GM18873 (cell line): ENCODE measurements around the gene CCBE1.
A peak's percentile ranks its signal among the peaks of the same experiment; 100 is the strongest.

ENCODE experiments used
- ATAC-seq: cut with Tn5 transposase; IDR thresholded peaks from one replicate; pipeline ENCODE4 v1.9.1; 2021; ENCODE audit warnings: mild to moderate bottlenecking, moderate library complexity, moderate number of reproducible peaks; ENCODE audit not compliant: unreplicated experiment, low FRiP score

The CCBE1 gene

DNA sequence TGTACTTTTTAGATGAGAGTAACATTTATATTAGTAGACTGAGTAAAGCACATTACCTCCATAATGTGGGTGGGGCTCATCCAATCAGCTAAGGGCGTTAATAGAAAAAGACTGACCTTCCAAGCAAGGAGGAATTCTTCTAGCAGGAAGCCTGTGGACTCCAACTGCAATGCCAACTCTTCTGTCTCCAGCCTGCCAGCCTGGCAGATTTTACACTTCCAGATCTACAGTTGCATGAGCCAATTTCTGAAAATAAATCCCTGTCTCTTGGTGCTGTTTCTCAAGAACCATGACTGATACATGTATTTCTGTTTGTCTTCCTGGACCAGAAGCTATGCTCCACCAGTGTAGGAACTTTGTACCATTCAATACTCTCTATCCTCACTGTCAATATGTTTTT, 269.2 kb downstream of the CCBE1 start:
- no peak for ATAC-seq

DNA sequence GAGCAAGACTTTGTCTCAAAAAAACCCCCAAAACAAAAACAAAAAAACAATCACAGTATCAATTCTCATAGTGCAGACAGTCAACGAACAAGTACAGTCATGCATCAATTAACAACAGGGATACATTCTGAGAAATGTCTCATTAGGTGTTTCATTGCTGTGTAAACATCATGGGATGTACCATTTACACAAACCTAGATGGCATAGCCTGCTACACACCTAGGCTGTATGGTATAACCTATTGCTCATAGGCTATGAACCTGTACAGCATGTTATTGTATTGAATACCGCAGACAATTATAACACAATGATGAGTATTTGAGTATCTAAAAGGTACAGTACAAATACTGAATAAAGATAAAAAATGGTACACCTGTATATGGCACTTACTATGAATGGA, 270.4 kb downstream of the CCBE1 start:
- no peak for ATAC-seq

DNA sequence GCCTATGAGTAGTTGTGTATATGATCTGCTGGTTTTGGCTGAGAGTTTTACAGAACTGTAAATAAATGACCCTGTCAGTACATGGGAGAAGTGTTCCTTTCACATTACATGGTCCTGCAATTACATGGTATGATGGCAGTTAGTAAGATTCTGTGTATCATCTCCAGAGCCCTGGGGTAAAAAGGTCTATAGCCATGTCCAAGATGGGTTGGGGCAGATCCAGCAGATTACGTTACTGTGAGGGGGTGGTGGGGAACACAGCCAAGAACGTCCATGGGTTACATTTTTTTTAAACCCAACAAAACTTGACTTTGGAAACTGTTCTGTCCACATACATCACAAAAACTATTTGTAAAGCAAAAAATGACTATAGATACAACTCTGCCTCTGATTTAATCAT, 274.0 kb downstream of the CCBE1 start:
- ATAC-seq = no peak

DNA sequence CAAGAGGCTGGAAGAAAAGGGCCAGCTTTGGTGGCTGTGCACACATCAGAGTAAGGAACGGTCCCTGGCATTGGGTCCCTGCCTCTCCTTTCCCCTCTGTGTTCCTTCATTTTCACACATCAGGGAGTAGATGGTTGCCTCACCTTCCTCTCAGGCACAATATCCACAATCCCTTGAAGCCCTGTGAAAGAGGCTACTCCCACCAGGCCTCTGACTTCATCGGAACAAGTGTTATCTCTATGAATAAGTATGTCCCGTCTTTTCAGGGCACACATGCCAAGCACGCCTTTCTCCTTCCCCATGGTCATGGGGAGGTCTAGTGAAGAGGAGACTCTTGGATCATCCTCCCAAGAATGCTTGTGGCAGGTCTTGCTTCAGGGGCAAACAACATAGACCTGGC, 277.0 kb downstream of the CCBE1 start:
- ATAC-seq = no peak

DNA sequence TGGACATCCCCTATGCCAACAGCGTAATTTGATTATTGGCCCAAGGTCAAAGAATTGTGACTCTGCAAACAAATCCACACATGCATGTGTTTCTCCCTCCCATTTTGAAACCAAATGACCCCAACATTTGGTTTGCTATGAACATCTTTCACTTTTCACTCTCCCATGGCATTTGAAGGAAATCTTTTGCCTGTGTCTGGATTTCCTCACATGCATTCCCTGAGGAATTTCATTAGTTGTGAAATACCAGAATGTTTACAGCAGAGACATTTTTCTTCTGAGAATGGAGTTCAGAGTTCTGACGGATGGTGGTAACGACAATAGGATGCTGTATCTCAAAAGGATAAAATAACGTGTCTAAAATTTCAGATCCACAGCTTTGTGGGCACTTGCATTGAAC, 277.8 kb downstream of the CCBE1 start:
- no peak for ATAC-seq

DNA sequence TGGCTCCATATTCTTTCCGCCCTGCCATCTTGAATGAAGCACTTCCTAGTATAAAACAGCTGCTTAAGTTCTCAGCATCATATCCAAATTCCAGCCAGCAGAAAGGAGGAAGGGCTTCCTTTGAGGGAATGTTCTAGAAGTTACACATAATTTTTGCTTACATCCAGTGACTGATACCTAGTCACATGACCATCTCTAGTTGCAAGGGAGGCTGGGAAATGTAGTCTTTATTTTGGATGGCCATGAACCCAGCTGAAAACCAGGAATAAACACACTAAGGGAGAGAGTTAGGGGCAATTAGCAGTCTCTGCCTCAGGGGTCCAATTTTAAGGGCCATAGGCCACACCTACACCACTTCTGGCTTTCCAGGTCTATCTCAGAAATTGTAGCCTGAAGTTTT, 280.4 kb downstream of the CCBE1 start:
- no peak for ATAC-seq

DNA sequence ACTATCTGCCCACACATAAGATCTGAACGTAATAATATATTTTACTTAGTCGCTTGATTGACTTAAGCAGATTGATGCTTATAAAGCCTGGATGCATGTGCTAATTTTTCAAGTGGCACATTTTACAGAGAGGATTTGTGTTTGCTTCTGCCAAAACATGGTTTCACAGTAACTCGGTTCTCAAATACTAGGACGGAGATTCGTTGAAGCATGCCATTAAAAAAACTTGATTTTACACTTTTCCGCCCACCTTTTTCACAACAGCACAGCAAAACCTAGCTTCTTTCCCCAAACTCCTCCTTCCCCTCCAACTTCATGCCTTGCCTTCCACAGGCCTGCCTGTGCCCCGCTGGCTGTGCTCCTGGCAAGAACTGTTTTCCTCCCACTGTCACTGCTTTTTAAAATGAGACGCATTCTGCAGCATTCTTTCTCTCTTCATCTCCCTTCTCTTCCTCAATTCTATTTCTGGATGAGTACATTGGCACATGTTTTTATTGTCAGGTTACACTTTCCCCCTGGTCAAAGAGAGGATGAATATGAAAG, 283.0 kb downstream of the CCBE1 start:
- no peak for ATAC-seq

DNA sequence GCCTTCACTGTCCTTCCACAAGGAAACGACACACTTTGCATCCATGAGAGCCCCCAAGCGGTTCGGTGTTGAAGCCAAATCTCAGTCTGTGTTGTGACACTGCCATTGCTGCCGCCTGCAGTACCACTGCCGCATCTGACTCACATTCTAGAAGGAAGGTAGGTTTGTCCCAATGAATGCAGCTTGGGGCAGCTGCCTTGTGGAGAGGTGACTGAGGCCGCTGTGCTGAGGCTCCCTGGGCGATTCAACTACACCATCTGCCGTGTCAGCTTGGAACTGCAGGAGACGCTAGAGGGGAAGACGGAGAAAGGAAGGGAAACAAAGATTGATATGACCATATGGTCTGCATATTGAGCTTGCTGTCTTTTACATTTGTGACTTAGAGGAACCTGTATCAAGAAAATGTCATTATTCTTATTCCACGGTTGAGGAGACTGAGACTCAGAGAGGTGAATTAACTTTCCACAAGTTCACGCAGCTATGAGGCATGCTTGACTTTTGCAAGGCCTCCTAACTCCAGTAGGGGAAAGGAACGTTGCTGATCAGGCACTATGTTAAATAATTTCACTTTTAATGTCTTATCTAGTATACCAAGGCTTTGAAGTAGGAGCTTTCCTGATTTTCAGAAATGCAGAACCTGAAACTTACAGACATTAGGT, 294.7 kb downstream of the CCBE1 start:
- ATAC-seq = peak; percentile 93

DNA sequence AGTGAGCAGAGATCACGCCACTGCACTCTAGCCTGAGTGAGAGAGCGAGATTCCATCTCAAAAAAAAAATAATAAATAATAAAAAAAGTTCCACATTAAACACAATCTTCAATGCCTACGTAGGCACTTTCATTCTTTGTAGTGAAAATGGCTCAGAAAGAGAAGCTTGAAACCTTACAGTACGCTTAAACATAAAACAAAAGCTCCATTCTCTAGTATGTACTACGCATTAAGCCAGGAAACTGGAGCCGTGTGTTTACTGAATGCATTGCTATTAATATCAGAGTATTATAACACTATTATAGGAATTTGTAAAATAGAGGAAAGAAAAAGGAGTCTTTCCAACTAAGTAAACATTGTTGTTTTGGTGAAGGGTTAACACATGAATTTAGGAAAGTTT, 296.8 kb downstream of the CCBE1 start:
- no peak for ATAC-seq

DNA sequence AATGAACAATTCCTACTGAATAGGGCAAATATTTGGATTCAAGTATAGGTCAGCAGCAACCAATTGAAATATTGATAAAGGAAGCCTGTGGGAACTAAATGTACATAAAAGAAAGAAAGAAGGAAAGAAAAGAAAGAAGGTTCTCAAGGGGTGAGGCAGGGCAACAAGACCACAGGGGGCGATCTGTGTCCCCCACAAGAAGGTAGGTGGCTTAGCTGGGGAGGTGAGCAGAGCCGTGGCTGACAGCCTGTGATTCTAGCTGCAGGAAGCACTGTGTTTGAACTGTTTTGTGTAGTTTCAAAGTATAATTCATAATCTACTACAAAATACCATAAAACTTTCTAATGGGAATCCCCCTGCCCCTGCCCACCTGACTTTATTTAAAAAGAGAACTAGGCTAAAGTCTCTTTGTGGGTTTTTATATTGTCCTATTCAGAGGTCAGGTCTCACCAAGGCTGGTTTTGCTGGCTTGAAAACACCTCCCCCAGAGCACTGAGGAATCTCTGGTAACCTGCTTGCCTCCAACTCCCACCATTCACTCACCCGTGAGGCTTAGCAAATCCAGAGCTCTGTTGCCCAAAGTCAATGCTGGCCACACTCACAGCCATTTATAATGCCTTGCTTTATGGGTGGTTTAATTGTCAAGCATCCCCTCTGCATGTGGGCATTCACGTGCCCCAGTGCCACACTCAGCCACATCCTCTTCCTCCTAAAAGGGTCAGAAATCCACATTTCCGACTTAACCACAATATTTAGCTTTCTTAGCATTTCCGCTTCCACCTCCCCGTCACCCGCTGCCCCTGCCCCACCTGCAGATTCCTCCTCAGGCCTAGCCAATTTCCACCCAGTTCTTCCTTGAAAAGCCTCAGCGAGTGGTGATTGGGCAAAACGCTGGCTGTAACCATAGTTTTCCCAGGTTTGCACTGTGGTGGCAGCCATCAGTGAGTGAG, 301.7 kb downstream of the CCBE1 start:
- no peak for ATAC-seq

DNA sequence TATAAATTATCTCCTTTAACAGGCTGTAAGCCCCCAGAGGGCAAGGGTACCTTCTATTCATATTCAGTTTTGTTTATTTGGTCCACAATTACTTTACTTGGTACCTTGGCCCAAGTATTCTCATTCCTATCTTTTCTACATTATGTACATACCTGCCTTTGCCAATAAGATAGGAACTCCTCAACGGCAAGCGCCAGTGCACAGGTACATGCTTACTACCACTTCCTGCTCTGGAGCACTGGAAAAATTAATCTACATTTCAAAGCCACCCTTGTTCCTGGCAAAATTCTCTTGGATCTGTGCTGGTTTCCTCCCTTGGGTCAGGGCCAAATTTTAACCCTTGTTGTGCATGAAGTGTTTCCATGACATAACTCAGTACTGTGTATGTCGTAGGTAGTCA, 303.8 kb downstream of the CCBE1 start:
- ATAC-seq = no peak

DNA sequence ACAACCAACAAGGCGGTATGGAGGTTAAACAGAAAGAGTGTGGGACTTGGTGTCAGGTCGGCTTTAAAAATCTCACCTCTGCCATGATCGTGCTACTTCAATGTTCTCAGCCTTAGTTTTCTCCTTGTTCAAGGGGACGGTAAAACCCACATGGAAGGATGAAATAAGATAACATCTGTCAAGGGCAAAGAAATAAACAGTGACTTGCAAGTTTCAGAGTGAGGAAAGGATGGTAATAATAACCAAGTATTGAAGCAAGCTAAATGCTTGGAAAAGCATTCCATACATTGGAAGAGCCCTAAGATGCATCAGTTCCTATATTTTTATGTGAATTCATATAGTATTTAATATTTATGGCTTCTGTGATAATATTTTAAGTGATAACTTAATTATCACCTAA, 308.4 kb downstream of the CCBE1 start:
- ATAC-seq = no peak

DNA sequence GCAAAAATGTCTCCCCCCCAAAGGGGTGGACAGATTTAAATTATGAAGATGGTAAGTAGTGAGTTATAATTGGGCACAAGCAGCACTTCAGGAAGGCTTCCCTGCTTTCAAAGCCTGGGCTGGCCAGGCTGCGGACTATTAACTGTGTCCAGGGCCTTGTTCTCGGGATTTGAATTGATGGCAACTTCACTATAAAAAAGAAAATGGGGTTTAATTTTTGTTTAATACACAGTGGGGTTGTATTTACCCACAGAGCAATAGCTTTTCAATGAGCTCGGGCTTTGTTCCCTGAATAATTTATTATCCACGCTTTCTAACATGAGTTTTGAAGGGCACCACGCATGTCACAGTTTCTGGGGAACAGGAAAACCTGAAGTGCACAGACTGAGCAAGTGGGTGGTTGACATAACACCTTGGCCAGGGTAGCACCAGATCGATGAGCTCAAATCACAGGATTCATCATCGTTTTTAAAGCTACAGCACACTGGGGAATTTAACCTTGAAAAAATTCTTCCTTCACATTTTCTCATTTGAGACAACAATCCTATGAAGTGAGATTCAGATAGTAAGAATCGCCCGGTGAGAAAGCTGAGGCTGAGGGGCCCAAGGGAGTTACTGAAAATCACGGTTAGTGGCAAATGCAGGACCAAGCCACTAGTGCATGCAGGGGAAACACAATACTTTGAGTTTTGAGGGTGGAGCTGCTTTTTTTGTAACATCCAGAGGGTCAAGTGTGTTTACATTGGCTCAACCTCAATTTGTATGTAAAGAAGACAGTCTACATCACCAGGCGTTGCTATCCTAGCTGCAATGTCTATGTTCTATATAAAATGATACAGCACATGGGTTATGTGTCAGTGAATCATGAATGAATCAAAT, 309.3 kb downstream of the CCBE1 start:
- ATAC-seq = no peak

DNA sequence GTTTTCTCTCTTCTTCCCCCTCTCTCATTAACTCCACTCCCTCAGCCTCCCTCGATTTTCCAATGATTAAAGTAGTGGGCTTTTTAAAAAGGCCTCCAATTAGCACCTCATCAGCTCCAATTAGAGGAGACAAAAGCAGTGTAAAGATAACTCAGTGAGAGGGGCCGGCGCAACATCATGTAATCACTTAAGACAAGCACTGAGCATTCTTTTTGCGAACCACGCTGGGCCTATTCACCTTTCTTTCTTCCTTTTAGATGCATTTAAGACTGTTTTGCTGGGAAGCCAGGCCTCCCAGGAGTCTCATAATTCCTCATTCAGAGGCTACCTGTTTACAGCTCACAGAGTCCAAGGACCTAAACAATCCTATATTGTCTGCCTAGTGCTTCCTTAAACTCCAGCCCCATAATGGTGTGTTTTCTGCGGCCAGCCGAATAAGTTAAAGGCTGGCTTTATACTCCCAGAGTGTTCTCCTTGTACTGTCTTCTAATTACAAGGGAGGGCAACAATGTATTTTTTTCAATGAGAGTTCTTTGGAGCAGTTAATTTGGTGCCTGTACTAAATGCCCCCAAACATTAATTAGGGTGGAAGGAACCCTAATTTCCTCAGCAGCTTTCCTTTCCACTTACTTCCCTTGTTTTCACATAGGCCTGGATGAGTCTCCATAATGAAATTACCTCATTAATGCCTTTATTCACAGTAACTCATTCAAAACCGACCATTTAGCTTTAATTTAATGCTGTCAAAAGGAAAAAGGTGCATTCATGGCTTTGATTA, 310.1 kb downstream of the CCBE1 start:
- ATAC-seq = no peak

DNA sequence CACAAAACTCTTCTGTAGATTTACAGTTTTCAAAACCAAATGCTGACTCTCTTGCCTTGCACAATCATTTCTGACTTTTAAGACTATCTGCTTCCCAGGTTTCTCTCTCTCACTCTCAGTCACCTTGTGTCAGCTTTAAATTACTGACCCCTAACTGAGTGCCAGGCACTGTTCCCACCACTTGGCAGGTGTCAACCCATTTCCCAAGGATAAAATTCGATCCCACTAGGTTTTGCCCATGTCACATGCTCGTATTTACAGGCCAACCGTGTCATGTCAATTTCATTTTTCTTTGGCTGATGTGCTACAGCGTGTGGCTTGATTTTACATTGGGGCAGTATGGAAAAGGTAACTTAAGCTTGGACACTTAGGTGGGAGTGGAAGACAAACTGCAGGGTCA, 312.0 kb downstream of the CCBE1 start:
- no peak for ATAC-seq

DNA sequence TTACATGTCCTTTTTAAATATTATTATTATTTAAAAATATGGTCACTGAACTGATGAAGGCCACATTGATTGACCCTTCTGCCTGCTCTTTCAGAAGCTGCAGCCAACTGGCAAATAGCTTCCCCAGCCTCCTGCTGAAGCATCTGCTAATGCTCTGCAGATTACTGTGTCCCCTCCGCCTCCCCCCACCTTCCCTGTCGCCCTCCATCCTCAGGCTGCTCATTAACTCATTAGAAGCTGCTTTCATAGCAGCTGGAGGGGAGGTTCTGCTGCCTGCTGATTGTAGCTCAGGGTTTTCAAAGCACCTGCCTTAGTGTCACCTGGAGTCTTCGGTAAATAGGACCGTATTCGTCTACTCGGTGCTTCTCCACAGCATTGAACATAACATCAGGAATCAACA, 313.4 kb downstream of the CCBE1 start:
- ATAC-seq = no peak

DNA sequence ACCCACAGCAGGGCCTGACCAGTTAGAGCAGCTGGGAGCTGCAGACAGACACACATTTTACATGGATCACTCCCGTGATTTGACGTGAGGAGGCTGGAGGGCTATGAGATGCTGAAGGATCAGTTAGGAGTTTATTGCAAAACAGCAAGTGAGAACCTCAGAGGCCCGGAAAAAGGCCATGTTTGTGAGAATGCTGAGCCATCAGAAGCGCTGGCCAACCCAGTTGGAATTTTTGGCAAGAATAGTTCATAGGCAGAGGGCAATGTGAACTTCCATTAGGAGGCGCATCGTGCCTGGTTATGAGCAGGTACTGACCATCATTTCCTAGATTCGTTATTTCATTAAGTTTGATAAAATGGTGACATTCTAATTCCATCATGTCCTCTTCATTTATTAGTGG, 314.8 kb downstream of the CCBE1 start:
- ATAC-seq = no peak

DNA sequence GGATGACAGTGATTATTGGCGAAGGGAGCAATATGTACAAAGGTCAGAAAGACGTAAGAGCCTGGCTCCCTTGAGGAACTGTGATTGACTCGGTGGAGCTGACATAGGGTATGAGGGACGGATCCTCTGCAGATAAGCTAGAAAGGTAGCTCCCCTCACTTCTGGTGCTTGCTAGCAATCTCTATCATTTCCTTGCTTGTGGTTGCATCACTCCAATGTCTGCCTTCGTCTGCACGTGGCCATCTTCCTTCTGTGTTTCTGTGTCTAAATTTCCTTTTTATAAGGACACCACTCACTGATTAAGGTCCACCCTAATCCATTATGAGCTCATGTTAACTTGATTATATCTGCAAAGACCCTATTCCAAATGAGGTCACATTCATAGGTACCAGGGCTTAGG, 315.3 kb downstream of the CCBE1 start:
- ATAC-seq = no peak
